SK-N-MC (cell line): ENCODE results near the gene MIPEP.

Source experiments
- EZH2 ChIP-seq: fragments of 200-600 bp; sonication (generic); IDR thresholded peaks from one replicate; pipeline ENCODE4 v1.6.1; 2017; ENCODE audit warnings: antibody characterized with exemption
- FOXP2 ChIP-seq: optimal IDR thresholded peaks from 2 replicates; pipeline ENCODE3; 2011; ENCODE audit warnings: mild to moderate bottlenecking, moderate library complexity; ENCODE audit not compliant: insufficient read depth; ENCODE audit errors: extremely low read length, control extremely low read depth
- POLR2AphosphoS5 ChIP-seq: IDR thresholded peaks from 2 replicates; pipeline ENCODE4 v1.6.1; 2012; ENCODE audit warnings: mild to moderate bottlenecking, low read depth, low read length, borderline replicate concordance

DNA sequence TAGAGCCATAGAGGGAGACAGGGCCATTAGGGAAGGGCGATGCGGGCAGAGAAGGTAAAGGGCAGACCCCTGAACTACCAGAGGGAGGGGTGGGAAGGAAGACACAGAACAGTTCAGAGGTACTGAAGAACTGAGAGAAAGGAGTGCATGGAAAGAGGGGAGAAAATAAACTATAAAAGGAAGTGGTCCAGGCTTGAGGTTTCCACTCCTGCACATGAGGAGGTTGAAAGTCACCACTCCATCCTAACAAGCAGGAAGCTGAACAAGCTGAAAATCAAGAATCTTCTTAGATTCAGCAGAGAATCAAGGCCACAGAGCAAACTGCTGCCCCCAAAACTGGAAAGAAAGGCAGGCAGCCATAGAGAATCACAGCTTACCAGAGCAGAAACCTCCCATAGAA is 45.1 kb downstream of the MIPEP start:
- TF ChIP-seq EZH2 (no peak), POLR2AphosphoS5 (no peak), FOXP2 (no peak)
